Cardiac muscle cell (in vitro differentiated cells and primary cell): Measurements from ENCODE around the gene GABRD. TPM values are rescaled to one million over a fixed set of nuclear protein-coding genes. Genes with fewer than 3 reads are reported as not detected.

ENCODE experiments used
- DNase-seq, 2 donors: peaks; one replicate each; pipeline versions ENCODE4 v3.0.0 to v3.0.0-alpha.2; 2010 to 2017; ENCODE audit warnings: low read depth in 1 of 2, low spot score in 1 of 2
- H3K27ac ChIP-seq: fragments of 200-600 bp; sonication (generic); 2 replicates; pipeline ENCODE4 v1.5.1; 2016
- H3K27me3 ChIP-seq: fragments of 200-600 bp; sonication (generic); 2 replicates; pipeline ENCODE4 v1.6.0; 2016; ENCODE audit warnings: control low read depth
- H3K36me3 ChIP-seq: fragments of 200-600 bp; sonication (generic); 2 replicates; pipeline ENCODE4 v1.5.1; 2016; ENCODE audit warnings: control low read depth
- H3K4me1 ChIP-seq: fragments of 200-600 bp; sonication (generic); 2 replicates; pipeline ENCODE4 v1.8.1; 2017; ENCODE audit warnings: low read depth, mild to moderate bottlenecking, mixed run types
- H3K4me3 ChIP-seq: fragments of 200-600 bp; sonication (generic); 2 replicates; pipeline ENCODE4 v1.5.1; 2016; ENCODE audit warnings: mild to moderate bottlenecking
- H3K9me3 ChIP-seq: fragments of 200-600 bp; sonication (generic); 2 replicates; pipeline ENCODE4 v1.5.1; 2017; ENCODE audit warnings: low read depth, mild to moderate bottlenecking, control low read depth
- CTCF ChIP-seq: IDR thresholded peaks from 2 replicates; pipeline ENCODE4 v1.5.1; 2012; ENCODE audit warnings: low read depth, mild to moderate bottlenecking, low read length
- polyA plus RNA-seq: library from polyadenylated mRNA; unstranded; fragments of >200 nt; fragmentation: Nextera tagmentation; extraction: Ambion mirVana; gene quantifications from 2 replicates; pipeline ENCODE4 v1.2.1, GENCODE V29; 2016
- total RNA-seq: library from RNA; depleted of rRNA; stranded (reverse); fragments of >200 nt; gene quantifications from 2 replicates; pipeline ENCODE4 v1.2.3, GENCODE V29; 2016

Gene GABRD
- total and polyA plus RNA-seq, 2 experiments from 2014 or later = not detected

- Histone ChIP-seq H3K9me3 (no peaks in the 10 kb centered on the region), H3K27ac (no peak overlapping the region), H3K4me3 (no peak overlapping the region), H3K4me1 (peaks cover 5% of the 10 kb centered on the region), H3K36me3 (no peaks in the 10 kb centered on the region), H3K27me3 (no peaks in the 10 kb centered on the region)
- no peak for TF ChIP-seq CTCF
- DNase-seq = no peak
Measured at GRCh38 chr1:2027961-2028583, 8.9 kb downstream of the GABRD start.

GRCh38 chr1:2028870-2029560 lies 9.9 kb downstream of the GABRD start:
- no peak overlapping the region for H3K4me3 ChIP-seq
- no peaks in the 10 kb centered on the region for H3K9me3 ChIP-seq
- TF ChIP-seq CTCF = no peak
- peaks cover 7% of the 10 kb centered on the region for H3K4me1 ChIP-seq
- no peaks in the 10 kb centered on the region for H3K36me3 ChIP-seq
- no peaks in the 10 kb centered on the region for H3K27me3 ChIP-seq
- DNase-seq = no peak
- no peak overlapping the region for H3K27ac ChIP-seq

- no peak for TF ChIP-seq CTCF
- Histone ChIP-seq H3K36me3 (no peaks in the 10 kb centered on the region), H3K9me3 (no peaks in the 10 kb centered on the region), H3K27ac (no peak overlapping the region), H3K27me3 (no peaks in the 10 kb centered on the region), H3K4me1 (peaks cover 7% of the 10 kb centered on the region), H3K4me3 (no peak overlapping the region)
- no peak for DNase-seq
Measured at GRCh38 chr1:2029561-2029960, 10.4 kb downstream of the GABRD start.

GRCh38 chr1:2030076-2030871 lies 11.1 kb downstream of the GABRD start:
- Histone ChIP-seq H3K4me1 (peaks cover 7% of the 10 kb centered on the region), H3K36me3 (no peaks in the 10 kb centered on the region), H3K9me3 (no peaks in the 10 kb centered on the region), H3K27me3 (no peaks in the 10 kb centered on the region), H3K27ac (no peak overlapping the region), H3K4me3 (no peak overlapping the region)
- no peak for DNase-seq
- TF ChIP-seq CTCF = no peak

- H3K27ac ChIP-seq = no peak overlapping the region
- no peak for DNase-seq
- TF ChIP-seq CTCF = no peak
- no peaks in the 10 kb centered on the region for H3K9me3 ChIP-seq
- H3K36me3 ChIP-seq = no peaks in the 10 kb centered on the region
- peaks cover 7% of the 10 kb centered on the region for H3K4me1 ChIP-seq
- no peaks in the 10 kb centered on the region for H3K27me3 ChIP-seq
- no peak overlapping the region for H3K4me3 ChIP-seq
Measured at GRCh38 chr1:2031546-2032540, 12.7 kb downstream of the GABRD start.
